ENCODE measurements around the gene ZSCAN25.
"Not testable (repeated sequence)": the region's sequence is repeated elsewhere in the genome, so short reads cannot be mapped to it uniquely, and the experiment has no call there.

DNA sequence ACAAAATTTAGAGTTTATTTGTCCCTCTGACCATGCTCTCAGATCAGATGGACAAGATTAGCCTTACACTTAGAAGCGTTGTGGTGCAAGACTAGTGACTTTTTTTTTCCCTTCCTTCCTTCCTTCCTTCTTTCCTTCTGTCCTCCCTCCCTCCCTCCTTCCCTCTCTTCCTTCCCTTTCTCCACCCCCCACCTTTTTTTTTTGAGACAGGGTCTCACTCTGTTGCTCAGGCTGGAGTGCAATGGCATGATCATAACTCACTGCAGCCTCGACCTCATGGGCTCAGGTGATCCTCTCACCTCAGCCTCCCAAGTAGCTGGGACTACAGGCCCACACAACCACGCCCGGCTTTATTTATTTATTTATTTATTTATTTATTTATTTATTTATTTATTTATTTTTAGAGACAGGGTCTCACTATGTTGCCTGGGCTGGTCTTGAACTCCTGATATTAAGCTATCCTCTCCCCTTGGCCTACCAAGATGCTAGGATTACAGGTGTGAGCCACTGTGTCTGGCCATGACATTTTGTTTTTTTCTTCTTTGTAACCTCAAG is 35.9 kb upstream of the ZSCAN25 start:
- TF ChIP-seq EZH2 (IDR thresholded peaks at IDR 0.05); POLR2AphosphoS5 (IDR thresholded peaks at IDR 0.05; ENCODE audit: borderline replicate concordance, low read depth, low read length): not testable (repeated sequence)

All from SK-N-MC (cell line).